ENCODE measurements around the gene RFLNA.

RFLNA gene

GRCh38 chr12:124303579-124304313 is 8.9 kb downstream of the RFLNA start:
- DNase-seq (ENCODE audit: low read depth in 2 of 2): no peak

DNA sequence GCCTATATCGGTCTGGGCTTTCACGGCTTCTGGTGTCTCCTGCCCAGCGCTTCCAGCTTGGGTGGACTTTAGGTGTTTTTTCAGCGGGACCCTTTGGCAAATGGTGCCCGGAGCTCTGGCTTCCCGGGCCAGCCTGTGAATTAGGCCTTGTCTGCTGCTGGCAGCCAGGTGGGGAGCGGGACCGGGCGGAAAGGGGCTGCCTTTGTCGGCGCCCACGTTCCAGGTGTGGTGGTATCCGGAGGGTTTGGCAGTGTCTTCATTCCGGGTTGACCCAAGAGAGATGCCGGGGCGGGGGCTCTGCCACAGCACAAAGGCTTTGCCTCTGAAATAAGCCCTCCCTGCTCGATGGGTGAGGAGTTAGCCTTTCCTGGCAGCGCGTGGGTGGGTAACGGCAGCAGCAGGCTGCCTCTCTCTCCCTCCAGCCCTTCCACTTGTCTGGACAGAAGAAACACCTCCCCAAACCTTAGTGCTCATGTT is 9.5 kb downstream of the RFLNA start:
- DNase-seq (ENCODE audit: low read depth in 2 of 2): no peak

DNA sequence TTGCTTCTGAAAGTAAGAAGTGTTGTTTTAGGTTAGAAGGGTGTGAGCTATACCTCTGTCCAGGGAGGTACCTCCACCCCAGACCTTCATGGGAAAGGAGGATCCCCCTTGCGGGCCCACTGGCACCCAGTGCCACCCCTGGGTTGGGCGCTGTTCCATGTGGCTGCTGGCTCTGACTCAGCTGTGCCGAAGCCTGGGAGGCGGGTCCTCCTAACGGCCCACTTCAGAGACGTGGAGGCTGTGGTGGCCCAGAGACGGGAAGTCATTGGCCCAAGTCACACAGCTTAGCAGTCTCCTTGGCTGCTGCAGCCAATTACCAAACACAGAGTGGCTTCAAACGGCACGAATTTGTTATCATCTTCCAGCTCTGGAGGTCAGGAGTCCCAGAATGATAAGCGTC is 10.2 kb downstream of the RFLNA start:
- DNase-seq (ENCODE audit: low read depth in 2 of 2): no peak

DNA sequence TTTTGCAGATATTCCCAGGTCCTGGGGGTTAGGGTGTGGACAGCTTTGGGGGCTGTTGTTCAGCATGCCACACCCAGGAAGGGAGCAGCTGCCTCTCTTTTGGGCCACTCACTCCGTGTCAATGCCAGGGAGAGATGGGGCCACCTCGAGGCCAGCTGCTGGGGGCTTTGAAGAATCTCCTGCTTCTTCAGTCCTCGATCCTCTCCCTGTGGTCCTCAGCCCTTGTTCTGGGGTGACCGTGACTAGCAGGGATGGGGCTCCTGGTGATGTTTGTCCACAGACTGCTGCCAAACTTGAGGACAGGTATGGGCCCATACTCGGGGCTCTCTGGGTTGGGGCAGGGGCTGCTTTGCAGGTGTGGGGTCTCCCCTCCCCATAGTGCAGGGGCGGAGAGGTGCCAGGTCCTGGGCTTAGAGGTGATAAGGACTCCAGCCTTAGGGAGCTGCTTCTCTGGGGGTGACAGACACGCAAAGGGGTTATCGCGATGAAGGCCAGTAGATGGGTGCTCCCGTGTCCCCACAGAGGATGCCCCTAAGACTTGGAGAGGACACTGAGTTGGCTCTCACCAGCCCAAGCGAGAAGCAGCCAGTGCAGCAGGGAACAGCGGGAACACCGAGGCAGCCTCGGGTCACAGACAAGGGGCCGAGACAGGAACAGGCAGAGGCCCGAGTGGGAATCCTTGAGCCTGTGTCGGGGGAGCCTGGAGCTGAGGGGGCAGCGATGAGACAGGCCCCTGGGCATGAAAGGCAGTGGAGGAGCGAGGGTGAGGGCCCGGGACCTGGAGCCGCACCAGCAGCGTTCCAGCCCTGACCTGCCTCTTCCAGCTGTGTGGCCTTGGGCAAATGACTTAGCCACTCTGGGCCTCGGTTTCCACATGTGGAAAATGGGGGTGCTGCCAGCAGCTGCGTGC is 11.1 kb downstream of the RFLNA start:
- no peak for DNase-seq (ENCODE audit: low read depth in 2 of 2)

GRCh38 chr12:124306686-124307555 is 12.0 kb downstream of the RFLNA start:
- no peak for DNase-seq (ENCODE audit: low read depth in 2 of 2)

DNA sequence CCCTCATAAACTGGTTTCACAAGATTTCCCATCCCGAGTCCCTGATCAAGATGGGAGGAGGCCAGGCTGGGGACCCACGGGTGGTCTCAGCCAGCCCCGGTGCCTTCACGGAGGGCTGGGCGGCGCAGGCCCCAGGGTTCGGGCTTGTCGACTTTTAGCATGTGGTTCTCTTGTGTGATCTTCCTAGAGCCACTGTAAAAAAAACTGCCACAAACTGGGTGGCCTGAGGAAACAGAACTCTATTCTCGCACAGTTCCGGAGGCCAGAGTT is 12.6 kb downstream of the RFLNA start:
- DNase-seq (ENCODE audit: low read depth in 2 of 2): no peak

- no peak for DNase-seq (ENCODE audit: low read depth in 2 of 2)
Measured at GRCh38 chr12:124308741-124309140, 13.8 kb downstream of the RFLNA start.

- no peak for DNase-seq (ENCODE audit: low read depth in 2 of 2)
Measured at GRCh38 chr12:124309231-124309630, 14.3 kb downstream of the RFLNA start.

DNA sequence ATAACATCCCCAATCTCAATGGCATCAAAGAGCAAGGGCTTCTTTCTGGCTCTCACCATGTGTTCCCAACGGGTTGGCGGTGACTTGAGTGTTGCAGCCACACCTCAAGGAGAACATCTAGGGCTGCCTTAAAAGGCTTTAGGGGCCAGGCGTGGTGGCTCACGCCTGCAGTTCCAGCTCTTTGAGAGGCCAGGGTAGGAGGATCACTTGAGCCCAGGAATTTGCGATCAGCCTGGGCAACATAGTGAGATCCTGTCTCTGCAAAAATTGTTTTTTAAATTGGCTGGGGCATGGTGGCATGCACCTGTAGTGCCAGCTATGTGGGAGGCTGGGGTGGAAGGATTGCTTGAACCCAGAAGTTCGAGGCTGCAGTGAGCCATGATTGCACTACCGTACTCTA is 14.9 kb downstream of the RFLNA start:
- DNase-seq (ENCODE audit: low read depth in 2 of 2): no peak

DNA sequence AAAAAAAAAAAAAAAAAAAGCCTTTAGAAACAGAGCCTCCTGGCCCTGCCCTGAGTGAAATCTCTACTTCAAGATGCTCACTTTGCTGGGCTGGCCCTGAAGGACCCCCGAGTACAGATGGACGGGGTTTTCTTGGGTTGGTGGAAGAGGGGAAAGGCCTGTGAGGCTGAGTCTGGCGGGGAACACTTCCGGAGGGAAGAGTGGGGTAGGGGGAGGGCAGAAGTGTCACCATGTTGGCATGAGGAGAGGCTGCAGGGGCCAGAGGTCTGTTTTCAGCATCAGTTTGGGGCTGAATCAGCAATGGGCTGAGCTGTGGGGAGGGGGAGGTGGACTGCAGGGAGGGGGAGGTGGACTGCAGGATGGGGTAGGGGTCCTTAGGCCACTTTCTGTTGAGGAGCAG is 15.3 kb downstream of the RFLNA start:
- DNase-seq (ENCODE audit: low read depth in 2 of 2): no peak

DNA sequence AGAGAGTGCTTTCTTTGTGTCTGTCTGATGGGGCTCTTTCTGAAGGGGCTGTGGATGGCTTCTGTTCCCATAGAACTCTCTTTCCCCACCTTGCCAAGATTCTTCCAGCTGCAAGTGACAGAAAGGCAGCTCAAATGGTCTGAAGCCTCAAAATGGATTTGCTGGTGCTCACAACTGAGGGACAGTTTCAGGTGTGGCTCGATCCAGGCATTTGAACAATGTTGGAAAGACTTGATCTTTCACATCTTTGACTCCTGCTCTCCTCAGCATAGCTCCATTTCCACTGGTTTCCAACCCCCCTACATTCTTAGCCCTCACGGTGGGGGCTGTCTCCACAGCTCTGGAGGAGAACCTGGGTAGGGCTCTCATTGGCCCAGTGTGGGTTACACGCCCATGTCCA is 15.9 kb downstream of the RFLNA start:
- DNase-seq (ENCODE audit: low read depth in 2 of 2): no peak

GRCh38 chr12:124311292-124312109 is 16.6 kb downstream of the RFLNA start:
- no peak for DNase-seq (ENCODE audit: low read depth in 2 of 2)

GRCh38 chr12:124312601-124313000 is 17.7 kb downstream of the RFLNA start:
- DNase-seq (ENCODE audit: low read depth in 2 of 2): no peak

DNA sequence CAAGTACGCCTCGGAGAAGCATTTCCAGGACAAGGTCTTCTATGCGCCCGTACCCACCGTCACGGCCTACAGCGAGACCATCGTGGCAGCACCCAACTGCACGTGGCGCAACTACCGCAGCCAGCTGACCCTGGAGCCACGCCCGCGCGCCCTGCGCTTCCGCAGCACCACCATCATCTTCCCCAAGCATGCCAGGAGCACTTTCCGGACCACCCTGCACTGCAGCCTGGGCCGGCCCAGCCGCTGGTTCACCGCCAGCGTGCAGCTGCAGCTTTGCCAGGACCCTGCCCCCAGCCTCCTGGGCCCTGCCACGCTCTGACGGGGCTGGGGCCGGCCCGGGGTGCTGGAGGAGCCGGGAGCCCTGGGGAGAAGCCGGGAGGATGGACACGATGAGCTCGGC is 19.3 kb downstream of the RFLNA start:
- no peak for DNase-seq (ENCODE audit: low read depth in 2 of 2)

GRCh38 chr12:124314766-124315165 is 19.9 kb downstream of the RFLNA start:
- no peak for DNase-seq (ENCODE audit: low read depth in 2 of 2)

- DNase-seq (ENCODE audit: low read depth in 2 of 2): no peak
Measured at GRCh38 chr12:124315372-124316044, 20.6 kb downstream of the RFLNA start.

DNA sequence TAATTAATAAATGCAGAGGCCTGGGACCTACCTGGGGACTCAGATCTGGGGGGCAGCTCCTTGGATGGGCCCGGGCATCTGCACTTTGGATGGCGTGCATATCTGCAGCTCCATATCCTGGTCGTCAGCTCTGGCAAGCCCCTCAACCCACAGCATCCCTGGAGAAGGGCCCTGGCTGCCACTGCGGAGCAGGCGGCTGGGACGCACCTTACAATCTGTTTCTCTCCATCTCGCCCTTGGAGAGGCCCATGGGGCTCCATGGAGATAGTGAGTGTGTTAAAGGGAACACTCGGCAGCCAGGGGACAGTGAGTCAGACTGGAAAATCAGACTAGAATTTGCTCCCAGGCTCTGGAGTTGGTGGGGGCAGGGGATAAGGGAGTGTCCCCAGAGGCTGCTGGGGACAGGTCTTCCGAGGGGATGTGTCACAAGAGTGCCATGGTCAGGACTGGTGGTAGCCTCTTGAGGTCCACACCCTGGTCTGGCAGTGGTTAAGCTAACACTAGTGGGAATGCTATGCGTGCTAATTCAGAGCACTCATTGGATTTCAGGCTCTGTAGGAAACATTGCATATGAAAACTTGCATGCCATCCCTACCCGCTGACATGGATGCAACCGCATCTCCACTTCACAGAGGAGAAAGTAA is 21.5 kb downstream of the RFLNA start:
- DNase-seq (ENCODE audit: low read depth in 2 of 2): no peak

- no peak for DNase-seq (ENCODE audit: low read depth in 2 of 2)
Measured at GRCh38 chr12:124317400-124317799, 22.5 kb downstream of the RFLNA start.

DNA sequence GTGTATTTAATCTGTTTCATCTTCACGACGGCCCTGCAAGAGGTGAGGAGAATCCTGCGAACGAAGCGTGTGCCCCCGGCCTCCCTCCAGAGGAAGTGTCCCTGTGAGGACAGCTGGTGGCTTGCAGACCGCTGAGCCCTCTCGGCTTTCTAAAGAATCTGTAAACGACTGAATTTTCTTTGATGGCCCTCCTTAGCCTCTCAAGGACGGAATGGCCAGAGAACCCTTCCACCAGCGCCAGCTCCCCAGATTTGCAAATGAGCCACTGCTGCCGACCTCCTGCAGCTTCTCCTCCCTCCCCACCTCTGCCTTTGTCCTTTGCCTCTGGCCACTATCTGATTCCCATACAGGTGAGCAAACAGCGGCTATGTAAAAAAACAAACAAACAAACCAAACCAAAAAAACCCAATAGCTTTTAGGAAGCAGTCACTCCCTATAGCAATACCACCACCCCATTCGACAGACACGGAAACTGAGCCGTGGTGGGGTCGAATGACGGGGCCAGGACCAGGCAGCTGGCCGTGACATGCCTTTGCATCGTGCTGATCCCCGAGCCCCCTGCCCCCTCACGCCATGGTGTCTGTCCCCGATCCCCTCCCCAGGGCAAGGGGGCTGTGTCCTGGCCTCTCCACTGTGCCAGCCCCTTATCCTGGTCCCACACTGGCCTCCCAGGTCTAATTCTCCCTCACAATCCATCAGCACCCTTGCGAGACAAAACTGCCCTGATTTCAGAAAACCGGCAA is 23.6 kb downstream of the RFLNA start:
- DNase-seq (ENCODE audit: low read depth in 2 of 2): no peak
